ENCODE results near the gene MGMT.

DNA sequence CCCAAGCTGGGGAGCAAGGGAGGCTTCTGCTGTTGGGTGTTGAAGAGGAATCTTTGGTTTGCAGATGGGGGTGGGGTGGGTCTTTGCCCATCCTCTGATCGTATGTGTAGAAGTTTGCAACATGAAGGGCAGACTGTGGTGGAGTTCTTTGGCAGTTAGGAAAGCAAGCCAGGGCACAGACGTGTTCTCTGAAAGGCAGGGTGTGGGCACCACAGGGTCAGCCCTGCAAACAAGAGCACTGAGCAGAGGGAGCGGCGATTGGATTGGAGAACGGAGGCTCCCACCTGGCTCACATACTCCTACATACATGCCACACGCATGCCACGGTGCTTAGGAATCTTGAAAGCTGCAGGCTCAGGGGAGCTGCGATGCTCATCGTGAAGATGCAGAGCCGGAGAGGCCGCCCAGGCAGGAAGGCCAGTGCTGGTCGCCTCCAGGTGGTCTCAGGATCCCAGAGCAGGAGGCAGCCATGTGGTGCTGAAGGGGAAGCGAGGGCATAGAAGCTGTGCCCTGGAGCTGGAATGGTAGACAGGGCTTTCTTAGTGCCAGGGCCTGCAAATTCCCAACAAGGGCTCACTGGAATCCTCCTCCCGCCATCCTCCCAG lies 149.0 kb downstream of the MGMT start:
- TF ChIP-seq POLR2A (IDR thresholded peaks at IDR 0.05; ENCODE audit: low read length) (no peak), GATA1 (IDR thresholded peaks at IDR 0.05; ENCODE audit: low read depth, low read length) (no peak)

Measured in erythroblast (primary cell).